Common myeloid progenitor, CD34-positive (primary cell): ENCODE data around the gene IFI44. TPM values are rescaled to one million over a fixed set of nuclear protein-coding genes. Genes with fewer than 3 reads are reported as not detected.
A peak's percentile ranks its signal among the peaks of the same experiment; 100 is the strongest.

Source experiments
- CTCF ChIA-PET: fragments of 350-600 bp; sonication (Branson Sonifier 250); formaldehyde crosslinking; loops from one replicate; lab custom pipeline; 2021; ENCODE audit warnings: antibody characterized with exemption; lab: Charles Lee
- POLR2A ChIA-PET: fragments of 350-600 bp; sonication (Branson Sonifier 250); formaldehyde crosslinking; loops from one replicate; lab custom pipeline; 2021; ENCODE audit warnings: antibody characterized with exemption; lab: Charles Lee
- DNase-seq, 3 donors: peaks; one replicate each; pipeline versions ENCODE4 v3.0.0 to v3.0.0-alpha.2; 2013
- H3K27ac ChIP-seq, 2 experiments: 1 replicate in 1 of 2; 2 replicates in 1 of 2; pipeline ENCODE4 v1.7.0; 2013; ENCODE audit warnings: inconsistent platforms in 2 of 2, low read length in 2 of 2, mild to moderate bottlenecking in 2 of 2, low read depth in 1 of 2, moderate library complexity in 1 of 2; ENCODE audit not compliant: severe bottlenecking in 2 of 2, insufficient read depth in 1 of 2, poor library complexity in 1 of 2
- H3K27me3 ChIP-seq, 5 experiments: replicated peaks in 2 of 5; 1 replicate in 3 of 5; 2 replicates in 2 of 5; pipeline versions ENCODE4 v1.6.1 to v1.7.0; 2013; ENCODE audit warnings: low read length in 4 of 5, mild to moderate bottlenecking in 2 of 5, moderate library complexity in 2 of 5, inconsistent platforms in 1 of 5; ENCODE audit not compliant: insufficient read depth in 5 of 5, control insufficient read depth in 4 of 5
- H3K36me3 ChIP-seq, 4 experiments: 1 replicate in 2 of 4; 2 replicates in 2 of 4; pipeline versions ENCODE4 v1.6.1 to v1.7.0; 2013; ENCODE audit warnings: low read length in 3 of 4, control low read depth in 1 of 4, mild to moderate bottlenecking in 1 of 4; ENCODE audit not compliant: control insufficient read depth in 4 of 4, insufficient read depth in 4 of 4
- H3K4me1 ChIP-seq, 4 experiments: 1 replicate in 3 of 4; 2 replicates in 1 of 4; pipeline versions ENCODE4 v1.6.1 to v1.7.1; 2013; ENCODE audit warnings: low read length in 3 of 4, mild to moderate bottlenecking in 3 of 4, control low read depth in 1 of 4, inconsistent platforms in 1 of 4, moderate library complexity in 1 of 4; ENCODE audit not compliant: control insufficient read depth in 4 of 4, insufficient read depth in 4 of 4; ENCODE audit errors: control extremely low read depth in 1 of 4
- H3K4me3 ChIP-seq, 7 experiments: 1 replicate in 4 of 7; 2 replicates in 3 of 7; pipeline versions ENCODE4 v1.5.1 to v1.7.0; 2013; ENCODE audit warnings: mild to moderate bottlenecking in 7 of 7, low read length in 6 of 7, moderate library complexity in 6 of 7, inconsistent platforms in 2 of 7, low read depth in 2 of 7, control low read depth in 1 of 7; ENCODE audit not compliant: insufficient read depth in 4 of 7, control insufficient read depth in 1 of 7; ENCODE audit errors: extremely low read depth in 1 of 7
- H3K9me3 ChIP-seq, 5 experiments: 1 replicate in 4 of 5; 2 replicates in 1 of 5; pipeline versions ENCODE4 v1.6.1 to v1.7.1; 2013; ENCODE audit warnings: low read length in 4 of 5, mild to moderate bottlenecking in 2 of 5, inconsistent platforms in 1 of 5, low read depth in 1 of 5, moderate library complexity in 1 of 5; ENCODE audit not compliant: control insufficient read depth in 4 of 5, insufficient read depth in 2 of 5; ENCODE audit errors: control extremely low read depth in 1 of 5
- WGBS: methylation state at CpG from one replicate; pipeline ENCODE4 v1.1.5; 2013; ENCODE audit not compliant: insufficient coverage; 5-methylcytosine and 5-hydroxymethylcytosine counted together
- polyA plus RNA-seq: library from polyadenylated mRNA; unstranded; fragments of 120-200 nt; gene quantifications from one replicate; pipeline ENCODE4 v1.2.1, GENCODE V29; 2013

Gene IFI44, protein sequence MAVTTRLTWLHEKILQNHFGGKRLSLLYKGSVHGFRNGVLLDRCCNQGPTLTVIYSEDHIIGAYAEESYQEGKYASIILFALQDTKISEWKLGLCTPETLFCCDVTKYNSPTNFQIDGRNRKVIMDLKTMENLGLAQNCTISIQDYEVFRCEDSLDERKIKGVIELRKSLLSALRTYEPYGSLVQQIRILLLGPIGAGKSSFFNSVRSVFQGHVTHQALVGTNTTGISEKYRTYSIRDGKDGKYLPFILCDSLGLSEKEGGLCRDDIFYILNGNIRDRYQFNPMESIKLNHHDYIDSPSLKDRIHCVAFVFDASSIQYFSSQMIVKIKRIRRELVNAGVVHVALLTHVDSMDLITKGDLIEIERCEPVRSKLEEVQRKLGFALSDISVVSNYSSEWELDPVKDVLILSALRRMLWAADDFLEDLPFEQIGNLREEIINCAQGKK
- polyA plus RNA-seq: 63.5 TPM

DNA sequence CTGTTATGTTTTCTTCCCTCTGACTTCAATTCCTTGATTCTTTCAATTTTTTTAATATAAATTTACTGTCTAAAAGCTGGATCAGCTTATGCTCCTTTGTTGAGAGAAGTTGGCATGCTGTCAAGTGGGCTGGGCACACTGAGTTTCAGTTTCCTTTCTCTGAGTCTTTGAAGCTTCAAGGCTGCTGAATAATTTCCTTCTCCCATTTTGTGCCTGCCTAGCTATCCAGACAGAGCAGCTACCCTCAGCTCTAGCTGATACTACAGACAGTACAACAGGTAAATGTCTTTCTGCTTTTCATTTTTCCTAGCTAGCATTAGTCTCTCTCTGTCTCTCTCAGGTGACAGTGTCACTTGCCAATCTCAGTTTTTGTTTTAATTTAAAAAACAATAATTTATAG, at the start of gene IFI44:
IFI44 (plus strand) TSS at position 204 of the 400 bp plus-strand sequence. CDS start 365 bp downstream, outside the sequence.
- Histone ChIP-seq H3K27ac (peak within 1 kb of the TSS; percentile 51 to 77), H3K4me3 (peak within 1 kb of the TSS in 6 of 7 experiments; percentile 50 to 92 (median 68)), H3K27me3 (no peaks in the 10 kb centered on the region), H3K36me3 (no peaks in the 10 kb centered on the region), H3K9me3 (peaks cover 0 to 17% (median 5%) of the 10 kb centered on the region in 5 experiments), H3K4me1 (peaks cover 4 to 54% (median 21%) of the 10 kb centered on the region in 4 experiments)
- peak; percentile 89 to 93 (median 92) for DNase-seq
- ChIA-PET CTCF (interaction anchor here (0.6 to 1.8 kb wide), 10 partner anchors 8 to 761 kb away, joined by 3 to 7 read pairs (median 4); partner anchors contain the start of genes IFI44L and NEXN), POLR2A (no interaction called here)

DNA sequence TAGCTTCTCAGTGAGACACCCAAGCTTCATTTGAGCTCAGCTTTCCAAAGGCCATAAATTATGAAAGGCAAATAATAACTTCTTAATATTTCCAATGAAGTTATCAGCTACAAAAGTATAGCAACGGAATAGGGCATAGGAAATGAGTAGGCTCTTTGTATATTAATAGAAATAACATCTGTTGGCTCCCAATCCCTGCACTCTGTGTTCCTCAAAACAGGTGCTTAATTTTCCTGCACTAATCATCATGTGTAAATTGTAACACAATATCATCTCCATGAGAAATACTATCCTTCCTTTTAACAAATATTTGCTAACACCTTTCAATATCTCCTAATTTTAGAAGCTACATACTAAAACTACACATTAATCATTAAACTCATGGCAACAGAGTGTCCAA, 48.6 kb upstream of the IFI44 start:
- CTCF ChIA-PET: interaction anchor here (1.1 to 3.2 kb wide), 5 partner anchors 10 to 456 kb away, joined by 3 to 9 read pairs (median 4); partner anchors contain the start of gene IFI44L
- DNase-seq: no peak

DNA sequence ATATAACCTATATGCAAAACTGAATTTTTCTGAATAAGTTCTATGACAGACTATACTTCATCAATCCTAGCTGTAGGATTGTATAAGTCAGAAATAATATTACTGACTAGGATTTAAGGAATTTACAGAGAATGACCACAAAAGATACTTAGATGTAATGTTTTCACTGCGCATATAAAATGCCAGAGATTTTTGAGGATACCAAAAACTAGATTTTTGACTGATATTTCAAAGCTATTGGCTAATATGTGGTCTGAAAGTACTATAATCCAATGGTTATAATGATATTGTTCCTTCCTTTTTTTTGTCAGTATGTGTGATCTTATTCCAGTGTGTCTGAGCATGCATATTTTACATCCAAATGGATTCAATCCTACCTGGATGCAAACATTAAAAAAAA, 46.4 kb upstream of the IFI44 start:
- peaks cover 0 to 1% (median 0%) of the 10 kb centered on the region in 5 experiments for H3K9me3 ChIP-seq
- ChIA-PET POLR2A (no interaction called here), CTCF (interaction anchor here (1.0 to 2.0 kb wide), 3 partner anchors 73 to 471 kb away, joined by 3 to 5 read pairs (median 3); no protein-coding TSS in a partner anchor)
- DNase-seq: no peak
- H3K27me3 ChIP-seq: no peaks in the 10 kb centered on the region
- peaks cover 0 to 5% (median 2%) of the 10 kb centered on the region in 4 experiments for H3K4me1 ChIP-seq
- WGBS: no CpG with 5 or more reads among the region's 1 CpG
- H3K27ac ChIP-seq: no peak overlapping the region
- H3K4me3 ChIP-seq: no peak overlapping the region
- H3K36me3 ChIP-seq: no peaks in the 10 kb centered on the region

More for the DNA sequence above, 48.6 kb upstream of the IFI44 start:
- no CpG with 5 or more reads among the region's 1 CpG for WGBS
- peaks cover 0 to 1% (median 0%) of the 10 kb centered on the region in 5 experiments for H3K9me3 ChIP-seq
- peaks cover 0 to 5% (median 2%) of the 10 kb centered on the region in 4 experiments for H3K4me1 ChIP-seq
- H3K27me3 ChIP-seq: no peaks in the 10 kb centered on the region
- no peaks in the 10 kb centered on the region for H3K36me3 ChIP-seq
- no peak overlapping the region for H3K27ac ChIP-seq
- no peak overlapping the region for H3K4me3 ChIP-seq
- POLR2A ChIA-PET: no interaction called here

DNA sequence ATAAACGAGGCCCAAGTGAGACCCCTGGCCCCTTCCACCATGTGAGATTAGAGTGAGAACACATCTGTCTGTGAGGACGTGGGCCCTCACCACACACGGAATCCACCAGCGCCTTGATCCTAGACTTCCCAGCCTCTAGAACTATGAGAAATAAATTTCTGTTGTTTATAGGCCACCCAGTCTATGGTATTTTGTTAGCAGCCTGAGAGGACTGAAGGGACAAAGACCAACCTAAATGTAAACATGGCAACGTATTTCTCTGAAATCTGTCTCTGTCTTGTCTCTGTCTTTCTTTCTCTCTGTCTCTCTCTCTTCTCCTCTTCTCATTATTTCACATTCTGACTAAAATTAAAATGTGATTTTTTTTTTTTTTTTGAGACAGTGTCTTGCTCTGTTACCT, 45.0 kb upstream of the IFI44 start:
- H3K4me1 ChIP-seq: peaks cover 0 to 5% (median 2%) of the 10 kb centered on the region in 4 experiments
- WGBS: 95% methylated on average over 3 of the region's 5 CpGs
- POLR2A ChIA-PET: interaction anchor here (0.7 kb wide), 1 partner anchor 484 kb away, joined by 4 read pairs; no protein-coding TSS in a partner anchor
- no peak overlapping the region for H3K27ac ChIP-seq
- no peak overlapping the region for H3K4me3 ChIP-seq
- H3K36me3 ChIP-seq: no peaks in the 10 kb centered on the region
- CTCF ChIA-PET: interaction anchor here (6.9 kb wide), 1 partner anchor 474 kb away, joined by 67 read pairs; no protein-coding TSS in a partner anchor
- H3K9me3 ChIP-seq: peaks cover 0 to 1% (median 0%) of the 10 kb centered on the region in 5 experiments
- no peaks in the 10 kb centered on the region for H3K27me3 ChIP-seq
- DNase-seq: no peak

DNA sequence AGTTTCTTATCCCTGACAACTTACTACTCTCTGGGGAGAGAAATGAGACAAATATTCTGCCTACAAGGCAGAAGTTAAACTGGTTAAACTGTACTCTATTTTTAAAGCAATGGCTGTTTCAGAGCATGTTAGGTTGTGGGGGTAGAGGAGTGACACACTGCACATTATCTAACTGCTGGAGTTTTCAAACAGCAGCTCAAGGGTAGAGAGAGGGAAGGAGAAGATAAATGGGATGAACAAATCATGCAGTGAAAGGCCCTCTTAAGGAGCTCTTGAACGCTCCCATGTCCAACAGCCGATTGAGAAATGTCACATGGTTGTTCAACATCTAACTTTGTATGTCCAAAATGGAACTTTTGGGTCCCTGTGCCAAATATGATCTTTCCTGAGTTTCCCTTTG, 43.4 kb upstream of the IFI44 start:
- H3K4me3 ChIP-seq: no peak overlapping the region
- no peaks in the 10 kb centered on the region for H3K4me1 ChIP-seq
- peaks cover 0 to 1% (median 0%) of the 10 kb centered on the region in 5 experiments for H3K9me3 ChIP-seq
- WGBS: 94% methylated on average over 2 of the region's 2 CpGs
- no peak overlapping the region for H3K27ac ChIP-seq
- no peaks in the 10 kb centered on the region for H3K27me3 ChIP-seq
- no peak for DNase-seq
- H3K36me3 ChIP-seq: no peaks in the 10 kb centered on the region
- POLR2A ChIA-PET: no interaction called here
- CTCF ChIA-PET: interaction anchor here (0.8 to 6.9 kb wide), 9 partner anchors 11 to 476 kb away, joined by 3 to 67 read pairs (median 6); partner anchors contain the start of gene IFI44L

DNA sequence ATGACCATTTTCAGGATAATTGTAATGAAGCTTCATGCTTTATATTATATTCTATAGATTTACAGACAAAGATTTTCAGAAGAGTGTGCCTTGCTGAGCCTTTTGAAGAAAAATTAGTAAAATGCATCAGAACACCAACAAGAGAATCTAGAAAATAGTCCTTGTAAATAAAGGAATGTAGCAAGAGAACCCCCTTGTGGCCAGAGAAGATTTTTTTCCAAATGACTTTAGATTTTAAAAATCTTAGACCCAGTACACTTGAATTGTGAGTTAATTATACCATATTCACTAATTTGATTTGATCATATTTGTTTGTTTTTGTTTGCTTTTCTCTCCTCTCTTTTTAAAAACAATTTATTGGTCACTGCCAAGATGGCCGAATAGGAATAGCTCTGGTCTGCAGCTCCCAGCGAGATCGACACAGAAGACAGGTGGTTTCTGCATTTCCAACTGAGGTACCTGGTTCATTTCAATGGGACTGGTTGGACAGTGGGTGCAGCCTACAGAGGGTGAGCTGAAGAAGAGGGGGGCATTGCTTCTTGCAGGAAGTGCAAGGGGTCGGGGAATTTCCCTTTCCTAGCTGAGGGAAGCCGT, 42.2 kb upstream of the IFI44 start:
- no peak overlapping the region for H3K27ac ChIP-seq
- CTCF ChIA-PET: interaction anchor here (0.6 to 6.9 kb wide), 19 partner anchors 9 to 652 kb away, joined by 3 to 67 read pairs (median 4); partner anchors contain the start of gene IFI44L
- H3K4me1 ChIP-seq: no peaks in the 10 kb centered on the region
- 92% methylated on average over 3 of the region's 5 CpGs for WGBS
- POLR2A ChIA-PET: no interaction called here
- H3K9me3 ChIP-seq: no peaks in the 10 kb centered on the region
- no peaks in the 10 kb centered on the region for H3K27me3 ChIP-seq
- DNase-seq: peak in 2 of 3 donors; percentile 37 to 51
- H3K36me3 ChIP-seq: no peaks in the 10 kb centered on the region
- no peak overlapping the region for H3K4me3 ChIP-seq
